NK-92 treated with Interleukin-12 subunit alpha and Interleukin-12 subunit beta, amount 100 ng/mL, for 24 hours (cell line): ENCODE measurements around the gene PIK3CD.

Source experiments
- DNase-seq: peaks from one replicate; lab custom pipeline; 2025; lab: John Stamatoyannopoulos, UW

The PIK3CD gene

DNA sequence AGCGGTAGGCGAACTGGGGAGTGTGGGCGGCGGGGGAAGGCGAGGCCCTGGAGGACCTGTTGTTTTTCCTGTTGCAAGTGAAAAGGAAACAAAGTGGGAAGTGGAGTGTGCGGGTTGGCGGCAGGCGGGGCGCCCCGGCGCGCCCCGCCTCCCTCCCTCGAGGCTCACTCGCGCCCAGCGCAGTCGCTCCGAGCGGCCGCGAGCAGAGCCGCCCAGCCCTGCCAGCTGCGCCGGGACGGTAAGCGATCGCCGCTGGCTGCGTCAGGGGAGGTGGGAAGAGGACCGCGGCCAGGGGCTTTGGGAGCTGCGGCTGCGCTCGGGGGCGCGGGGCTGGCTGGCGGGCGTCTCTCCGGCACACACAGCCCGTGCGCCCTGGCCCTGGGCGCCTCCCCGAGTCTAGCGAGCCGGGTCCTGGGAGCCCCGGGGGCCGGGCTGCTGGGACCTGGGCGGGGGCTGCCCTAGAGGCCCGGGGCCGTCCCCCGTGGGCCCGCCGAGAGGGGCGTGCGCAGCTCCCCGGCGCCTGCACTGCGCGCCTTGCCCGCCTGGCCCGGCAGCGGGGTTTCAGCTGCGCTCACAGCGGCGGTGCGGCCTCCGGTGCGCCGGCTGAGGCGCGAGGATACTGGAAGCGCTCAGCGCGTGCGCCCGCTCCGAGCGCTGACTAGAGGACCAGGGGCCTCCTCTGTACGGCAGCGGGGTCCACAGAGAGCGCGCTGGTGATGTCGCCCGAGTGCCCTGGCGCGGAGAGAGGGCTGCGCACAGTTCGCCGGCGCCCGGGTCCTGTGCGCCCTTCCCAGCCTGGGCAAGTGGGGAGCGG lies at the start of gene PIK3CD:
PIK3CD (plus strand) TSS at position 167 of the 814 bp plus-strand sequence. CDS start 58,725 bp downstream, outside the sequence.
- peak; percentile 54 for DNase-seq

DNA sequence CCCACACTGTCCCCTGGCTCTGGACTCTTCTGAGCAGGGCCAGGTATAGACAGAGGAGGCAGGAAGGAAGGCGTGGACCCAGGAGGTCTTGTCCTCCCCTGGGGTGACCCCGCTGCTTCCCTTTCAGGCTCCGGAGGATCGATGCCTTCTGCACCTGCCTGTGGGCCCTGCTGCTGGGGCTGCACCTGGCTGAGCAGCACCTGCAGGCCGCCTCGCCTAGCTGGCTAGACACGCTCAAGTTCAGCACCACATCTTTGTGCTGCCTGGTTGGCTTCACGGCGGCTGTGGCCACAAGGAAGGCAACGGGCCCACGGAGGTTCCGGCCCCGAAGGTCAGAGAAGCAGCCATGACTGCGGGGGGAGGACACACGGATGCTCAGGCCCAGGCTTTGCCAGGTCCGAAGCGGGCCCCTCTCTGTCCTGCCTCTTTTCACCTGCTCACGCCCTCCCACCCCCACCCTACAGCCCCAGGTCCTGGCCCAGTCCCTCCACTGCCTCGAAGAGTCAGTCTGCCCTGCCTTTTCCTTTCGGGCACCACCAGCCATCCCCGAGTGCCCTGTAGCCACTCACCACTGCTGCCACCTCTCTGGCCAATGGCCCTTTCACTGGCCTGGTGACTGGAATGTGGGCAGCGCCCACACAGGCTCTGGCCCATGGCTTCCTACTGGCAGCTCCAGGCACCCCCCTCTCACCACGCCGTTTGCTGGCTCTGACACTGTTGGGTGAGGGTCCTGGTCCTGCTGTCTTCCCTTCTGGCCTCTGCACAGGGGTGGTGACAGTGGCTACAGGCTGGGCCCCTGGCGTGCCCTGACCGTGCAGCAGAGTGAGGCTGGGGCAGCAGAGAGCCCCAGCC lies 49.4 kb upstream of the PIK3CD start:
- no peak for DNase-seq

DNA sequence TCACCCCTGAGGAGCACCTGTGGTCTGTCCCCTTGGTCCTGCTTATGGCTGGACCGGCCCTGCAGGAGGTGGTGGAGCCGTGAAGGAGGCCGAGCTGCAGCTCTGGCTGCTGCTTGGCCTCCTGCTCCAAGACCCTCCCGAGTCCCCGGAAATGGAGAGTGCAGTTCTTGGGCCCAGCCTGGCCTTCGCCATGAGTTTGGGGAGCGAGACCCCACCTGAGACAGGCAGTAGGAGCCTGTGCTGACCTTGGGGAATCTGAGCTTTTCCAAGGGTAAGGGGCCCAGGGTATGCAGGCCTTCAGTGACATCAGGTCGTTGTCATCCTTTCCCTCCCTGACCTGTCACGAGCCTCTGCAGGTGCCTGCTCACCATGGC lies 48.8 kb upstream of the PIK3CD start:
- DNase-seq: no peak

DNA sequence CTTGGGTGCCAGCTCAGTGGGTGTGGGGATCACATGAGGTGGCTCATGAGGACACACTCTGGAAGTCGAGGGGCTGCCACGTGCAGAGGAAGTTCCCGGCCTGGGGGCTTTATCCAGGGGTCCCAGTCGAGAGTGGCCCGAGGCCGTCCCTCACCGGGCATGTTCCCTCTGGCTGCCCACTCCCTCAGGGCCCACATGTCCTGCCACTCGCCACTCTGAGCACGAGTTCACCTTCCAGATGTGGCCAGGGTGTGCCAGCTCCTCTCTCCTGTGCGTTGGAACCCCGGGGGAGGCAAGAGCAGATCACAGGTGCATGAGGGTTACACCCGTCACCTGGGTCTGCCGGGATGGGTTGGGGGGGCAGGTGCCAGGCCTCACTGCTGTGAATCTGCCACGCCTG lies 48.2 kb upstream of the PIK3CD start:
- DNase-seq: no peak

DNA sequence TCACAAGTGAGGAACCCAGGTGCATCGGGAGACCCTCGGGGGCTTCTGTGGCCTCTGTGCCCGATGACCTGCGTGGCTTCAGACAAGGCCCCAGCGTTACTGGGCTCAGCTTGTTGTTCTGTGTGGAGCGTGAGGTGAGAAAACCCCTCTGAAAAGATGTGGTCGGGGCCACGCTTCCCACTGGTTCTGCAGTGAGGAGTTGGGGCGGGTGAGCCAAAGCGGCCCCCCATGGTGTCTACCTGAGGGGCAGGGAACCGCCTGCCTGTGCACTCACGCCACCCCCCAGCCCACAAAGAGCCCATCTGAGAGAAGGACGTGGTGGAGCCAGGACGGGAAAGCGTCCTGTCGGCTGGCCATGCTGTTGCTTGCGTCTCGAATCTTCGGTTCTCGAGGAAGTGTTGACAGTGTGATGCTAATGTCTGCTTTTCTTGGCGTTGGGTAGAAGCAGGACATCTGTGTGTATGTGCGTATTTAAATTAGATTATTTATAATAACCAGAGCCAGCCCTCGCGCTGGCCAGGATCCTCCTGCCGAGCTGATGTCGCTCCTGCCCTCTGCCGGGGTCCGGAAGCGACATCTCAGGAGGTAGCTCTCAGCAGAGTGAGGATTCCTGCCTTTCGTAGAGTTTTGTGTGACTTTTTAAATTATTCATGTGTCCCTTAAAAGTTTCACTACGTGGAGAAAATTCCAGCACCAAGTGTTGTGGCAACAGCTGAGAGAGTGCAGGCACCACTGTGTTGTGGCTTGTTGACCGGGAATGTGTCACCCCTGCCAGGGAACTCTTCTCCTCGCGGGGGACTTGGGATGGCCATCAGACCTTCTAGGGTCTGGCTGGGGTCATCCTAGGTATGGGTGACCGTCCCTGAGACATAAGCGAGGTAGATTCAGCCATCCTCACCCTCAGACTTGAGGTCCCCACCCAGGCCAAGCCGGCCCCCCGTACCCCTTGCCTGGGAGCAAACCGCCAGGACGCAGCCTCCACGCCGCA lies 47.5 kb upstream of the PIK3CD start:
- no peak for DNase-seq

DNA sequence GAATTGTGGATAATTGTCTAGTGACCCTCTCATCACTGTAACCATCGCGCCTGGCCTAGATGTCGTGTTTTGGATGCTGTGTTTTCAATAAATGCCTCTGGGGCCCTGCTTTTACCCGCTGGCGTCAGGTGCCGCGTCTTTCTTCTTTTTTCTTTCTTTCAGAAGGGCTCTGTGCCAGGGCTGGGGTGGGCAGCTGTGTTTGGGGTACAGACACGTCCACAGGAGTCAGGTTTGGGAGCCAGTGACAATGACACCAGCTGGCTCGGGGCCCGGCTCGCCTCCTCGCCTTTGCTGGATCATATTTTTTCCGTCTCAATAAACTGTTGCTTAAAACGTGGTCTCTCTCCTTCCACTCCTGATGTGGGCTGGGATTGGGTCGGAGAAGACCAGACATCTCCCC lies 46.7 kb upstream of the PIK3CD start:
- no peak for DNase-seq

DNA sequence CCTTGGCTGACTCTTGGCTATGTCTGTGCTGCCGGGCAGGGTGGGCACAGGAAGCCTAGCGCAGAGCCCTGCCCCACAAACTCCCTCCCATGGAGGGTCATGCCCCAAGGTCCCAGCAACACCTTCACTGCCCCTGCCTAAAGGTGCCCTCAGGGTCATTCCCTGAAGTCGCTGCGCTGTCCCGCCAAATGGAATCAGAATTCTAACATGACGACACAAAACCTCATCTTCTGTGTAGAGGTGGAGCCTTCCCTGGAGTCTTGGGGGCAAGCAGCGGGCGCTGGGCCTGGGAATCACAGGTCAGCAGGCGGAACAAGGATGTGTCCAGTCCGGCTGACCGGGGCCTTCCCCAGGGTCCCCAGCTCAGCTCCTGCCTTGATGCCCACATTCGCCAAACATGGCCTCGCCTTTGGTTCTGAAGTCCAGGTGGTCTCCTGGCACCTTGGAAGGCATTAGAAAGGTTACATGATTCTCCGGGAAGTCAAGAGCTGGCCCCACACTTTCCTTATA lies 45.5 kb upstream of the PIK3CD start:
- no peak for DNase-seq

DNA sequence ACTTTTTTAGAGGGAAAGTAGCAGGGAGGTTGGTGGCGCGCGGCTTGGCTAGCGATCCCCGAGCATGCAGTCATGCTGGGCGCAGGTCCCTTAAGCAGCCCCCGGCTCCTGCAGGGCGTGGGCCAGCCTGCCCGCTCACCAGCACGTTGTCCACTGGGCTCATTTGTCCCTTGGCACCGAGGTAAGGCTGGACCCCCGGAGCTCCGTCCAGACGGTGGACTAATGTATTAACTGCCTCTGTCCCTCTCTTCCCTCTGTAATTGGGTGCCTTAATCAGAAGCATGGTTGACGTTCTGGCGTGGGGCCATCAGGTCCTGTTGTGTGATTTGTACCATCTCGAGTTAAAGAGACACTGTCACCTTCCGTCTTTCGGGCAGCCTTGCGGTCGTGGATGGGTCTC lies 45.1 kb upstream of the PIK3CD start:
- no peak for DNase-seq

DNA sequence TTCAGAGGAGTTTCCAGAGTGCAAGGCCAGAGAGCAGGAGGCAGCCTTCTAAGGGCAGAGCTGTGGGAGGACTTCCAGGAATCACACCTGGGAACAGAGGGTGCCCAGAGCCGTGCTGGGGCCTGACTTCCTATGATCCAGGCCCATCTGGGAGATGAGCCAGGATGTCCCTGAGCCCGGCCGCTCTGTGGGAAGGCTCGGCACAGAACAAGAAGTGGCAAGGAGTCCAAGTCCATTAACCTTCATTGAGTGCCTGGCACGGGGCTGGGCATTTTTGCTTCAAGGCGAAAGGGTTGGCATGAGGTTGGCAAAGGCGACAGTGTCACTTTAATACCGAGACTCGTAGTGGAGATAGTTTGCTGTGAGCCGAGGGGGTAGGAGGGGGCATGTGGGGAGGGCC lies 44.6 kb upstream of the PIK3CD start:
- no peak for DNase-seq

DNA sequence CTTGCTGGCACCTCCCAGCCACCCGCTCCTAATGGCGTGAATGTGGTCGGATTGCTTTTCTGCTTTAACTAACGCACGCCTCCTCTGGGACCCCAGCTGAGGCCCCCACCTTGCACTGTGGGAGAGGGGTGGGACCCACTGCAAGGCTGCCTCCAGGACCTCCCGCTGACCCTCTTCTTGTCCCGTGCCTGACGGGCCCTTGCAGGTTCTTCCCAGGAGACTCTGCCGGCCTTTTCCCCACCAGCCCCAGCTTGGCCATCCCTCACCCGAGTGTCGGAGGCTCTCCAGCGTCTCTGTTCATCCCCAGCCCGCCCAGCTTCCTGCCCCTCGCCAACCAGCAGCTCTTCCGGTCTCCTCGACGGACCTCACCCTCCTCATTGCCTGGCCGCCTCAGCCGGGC lies 44.2 kb upstream of the PIK3CD start:
- DNase-seq: no peak

DNA sequence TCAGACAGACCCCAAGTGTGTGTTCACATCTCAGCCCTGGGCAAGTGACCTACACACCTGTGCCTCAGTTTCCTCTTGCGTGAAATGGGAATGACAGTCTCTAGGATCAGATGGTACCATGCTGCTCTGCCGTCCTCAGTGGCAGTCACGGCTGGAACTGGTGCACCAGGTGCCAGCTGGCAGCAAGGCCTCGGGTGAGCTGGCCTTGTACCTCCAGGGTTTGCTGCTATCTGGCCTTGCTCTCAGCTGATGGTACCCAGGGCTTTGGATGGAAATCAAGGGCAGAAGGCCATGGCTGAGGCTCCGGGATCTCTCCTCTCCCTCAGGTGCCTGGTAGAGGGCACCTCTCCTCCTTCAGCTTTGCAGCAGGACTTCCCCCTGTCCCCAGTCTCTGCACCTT lies 41.5 kb upstream of the PIK3CD start:
- DNase-seq: no peak

DNA sequence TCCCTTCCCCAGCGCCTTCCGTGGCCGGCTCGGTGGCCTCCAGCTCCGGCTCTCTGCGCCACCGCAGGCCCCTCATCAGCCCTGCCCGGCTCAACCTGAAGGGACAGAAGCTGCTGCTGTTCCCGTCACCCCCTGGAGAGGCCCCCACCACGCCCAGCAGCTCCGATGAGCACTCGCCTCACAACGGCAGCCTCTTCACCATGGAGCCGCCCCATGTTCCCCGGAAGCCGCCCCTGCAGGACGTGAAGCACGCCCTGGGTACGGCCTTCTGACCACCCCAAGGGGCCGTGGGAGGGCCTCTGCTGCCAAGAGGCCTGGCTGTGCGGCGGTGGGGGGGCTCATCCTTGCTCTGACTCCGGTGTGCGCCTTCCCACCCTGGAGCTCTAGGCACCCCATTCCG lies 41.0 kb upstream of the PIK3CD start:
- no peak for DNase-seq

DNA sequence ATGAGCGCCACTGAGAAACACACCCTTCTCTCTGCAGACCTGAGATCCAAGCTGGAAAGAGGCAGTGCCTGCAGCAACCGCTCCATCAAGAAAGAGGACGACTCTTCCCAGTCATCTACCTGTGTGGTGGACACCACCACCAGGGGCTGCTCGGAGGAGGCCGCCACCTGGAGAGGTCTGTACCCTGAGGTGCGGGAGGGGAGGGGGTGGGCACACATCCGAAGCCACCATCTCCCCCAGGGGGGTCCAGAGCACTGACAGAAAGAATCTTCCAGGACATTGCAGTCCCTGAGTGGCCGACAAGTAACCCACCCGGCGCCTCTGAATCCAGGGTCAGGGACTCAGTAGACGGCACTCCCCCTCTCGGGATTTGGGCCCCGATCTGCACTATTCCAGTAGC lies 39.8 kb upstream of the PIK3CD start:
- DNase-seq: no peak

DNA sequence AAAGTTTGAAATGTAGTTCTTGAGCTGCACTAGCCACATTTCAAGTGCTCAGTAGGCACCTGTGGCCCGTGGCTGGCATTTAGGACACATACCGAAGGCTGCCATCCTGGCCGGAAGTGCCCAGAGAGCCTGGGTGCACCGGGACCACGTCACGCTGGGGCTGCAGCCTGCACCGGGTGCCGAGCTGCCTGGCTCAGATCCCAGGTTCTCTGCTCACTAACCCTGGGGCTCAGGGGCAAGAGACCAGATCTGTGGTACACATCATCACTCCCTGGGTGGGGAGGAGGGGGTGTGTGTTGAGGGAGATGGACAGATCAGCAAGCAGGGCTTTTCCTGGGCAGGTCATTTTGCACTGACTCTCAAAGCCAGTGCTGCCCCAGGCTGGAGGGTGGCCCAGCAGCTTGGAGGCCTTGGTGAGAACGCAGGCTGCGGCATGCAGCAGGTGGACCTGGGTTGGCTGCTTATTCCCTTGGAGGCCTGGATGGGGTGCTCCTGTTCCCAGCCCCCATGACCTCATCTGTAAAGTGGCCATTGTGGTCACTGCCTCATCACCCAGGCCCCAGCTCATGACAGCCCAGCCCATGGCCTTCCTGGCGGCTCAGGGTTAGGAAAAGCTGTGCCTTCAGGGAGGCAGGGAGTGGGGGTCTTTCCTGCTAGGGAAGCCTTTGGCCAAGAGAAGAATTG lies 39.2 kb upstream of the PIK3CD start:
- no peak for DNase-seq

DNA sequence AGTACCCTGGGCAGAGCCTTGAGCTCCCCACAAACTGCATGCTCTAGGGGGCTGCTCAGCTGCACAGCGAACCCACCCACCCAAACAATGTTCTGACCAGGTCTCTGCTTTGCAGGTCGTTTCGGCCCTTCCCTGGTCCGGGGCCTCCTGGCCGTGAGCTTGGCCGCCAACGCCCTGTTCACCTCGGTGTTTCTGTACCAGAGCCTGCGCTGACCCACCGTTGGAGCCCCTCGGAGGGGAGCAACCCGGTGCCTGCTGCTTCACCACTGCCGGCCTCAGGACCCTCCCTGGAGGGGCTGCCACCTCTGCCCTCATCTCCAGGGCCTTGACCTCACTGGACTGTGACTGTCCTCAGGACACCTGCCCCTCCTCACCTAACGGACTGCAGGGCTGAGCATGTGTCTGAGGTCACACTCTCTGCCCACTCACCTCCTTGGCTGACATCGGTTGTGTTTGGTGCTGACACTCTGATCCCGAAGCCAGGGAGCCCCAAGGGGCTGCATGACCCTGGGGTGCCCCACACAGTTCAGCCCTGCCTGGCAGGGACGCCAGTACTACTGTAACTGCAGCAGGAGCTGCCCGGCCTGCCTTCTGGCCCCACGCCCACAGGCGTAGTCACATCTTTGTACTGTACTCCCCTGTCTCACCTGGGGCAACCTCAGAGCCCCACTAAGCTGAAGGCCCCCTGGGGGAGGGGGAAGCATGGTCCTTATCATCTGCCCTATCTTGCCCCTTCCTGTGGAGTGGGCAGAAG lies 38.5 kb upstream of the PIK3CD start:
- DNase-seq: no peak

DNA sequence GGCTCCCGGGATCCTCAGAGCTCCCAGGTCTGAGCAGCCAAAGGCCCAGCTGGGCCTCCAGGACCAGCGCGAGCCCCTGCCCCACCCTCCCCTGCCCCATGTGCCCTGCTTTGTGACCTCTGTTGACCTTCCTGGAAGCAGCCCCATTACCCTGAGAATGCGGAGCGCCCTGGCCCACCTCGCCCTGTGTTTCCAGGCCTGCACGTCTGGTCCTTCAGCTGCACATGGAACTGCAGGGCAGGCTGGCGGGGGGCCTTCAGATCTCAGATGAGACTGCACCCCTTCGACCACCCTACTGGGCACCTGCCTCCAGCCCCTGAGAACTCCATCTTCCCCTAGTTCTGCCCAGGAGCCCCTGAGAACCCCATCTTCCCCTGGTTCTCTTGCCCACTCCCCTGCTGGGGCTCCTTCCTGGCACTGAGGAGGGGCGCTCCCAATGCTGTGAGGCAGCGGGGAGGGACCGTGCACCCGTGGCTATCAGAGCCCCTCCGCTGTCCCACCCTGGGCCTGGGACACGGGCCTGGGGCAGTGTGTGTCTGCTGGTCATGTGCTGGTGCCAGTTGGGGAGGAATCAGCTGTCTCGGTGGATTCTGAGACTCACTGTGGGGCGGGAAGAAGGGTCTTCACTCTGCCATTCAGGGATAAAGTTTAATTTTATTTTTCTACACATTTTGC lies 37.8 kb upstream of the PIK3CD start:
- no peak for DNase-seq

DNA sequence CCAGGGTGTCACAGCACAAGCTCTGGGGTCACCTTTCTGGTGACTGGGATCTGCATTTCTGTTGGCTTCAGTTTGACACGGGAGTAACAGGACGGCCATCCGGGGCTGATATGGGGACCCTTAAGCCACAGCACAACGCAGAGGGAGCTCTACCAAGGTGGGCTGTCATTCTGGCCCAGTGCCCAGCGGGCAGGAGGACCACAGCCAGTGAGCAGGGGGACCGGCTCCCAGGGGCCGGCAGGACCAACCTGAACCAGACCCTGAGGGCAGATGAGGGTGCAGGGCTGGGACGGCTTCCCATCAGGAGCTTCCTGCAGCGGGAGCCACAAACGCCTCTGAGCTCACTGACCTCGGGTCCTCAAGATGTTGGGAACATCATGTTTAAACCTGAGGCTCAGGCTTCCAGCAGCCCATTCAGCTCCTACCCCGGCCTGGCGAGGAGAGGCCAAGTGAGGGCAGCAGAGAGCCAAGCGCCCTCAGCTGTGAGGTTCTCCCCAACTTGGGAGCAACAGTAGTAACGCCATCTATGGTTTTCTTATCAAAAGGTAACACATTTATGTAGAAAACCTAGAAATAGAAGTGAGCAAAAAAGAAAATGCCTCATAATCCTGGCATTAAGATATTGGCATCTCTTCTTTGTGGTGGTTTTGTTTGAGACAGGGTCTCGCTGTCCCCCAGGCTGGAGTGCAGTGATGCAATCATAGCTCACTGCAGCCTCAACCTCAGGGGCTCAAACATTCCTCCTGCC lies 36.0 kb upstream of the PIK3CD start:
- DNase-seq: peak; percentile 13

DNA sequence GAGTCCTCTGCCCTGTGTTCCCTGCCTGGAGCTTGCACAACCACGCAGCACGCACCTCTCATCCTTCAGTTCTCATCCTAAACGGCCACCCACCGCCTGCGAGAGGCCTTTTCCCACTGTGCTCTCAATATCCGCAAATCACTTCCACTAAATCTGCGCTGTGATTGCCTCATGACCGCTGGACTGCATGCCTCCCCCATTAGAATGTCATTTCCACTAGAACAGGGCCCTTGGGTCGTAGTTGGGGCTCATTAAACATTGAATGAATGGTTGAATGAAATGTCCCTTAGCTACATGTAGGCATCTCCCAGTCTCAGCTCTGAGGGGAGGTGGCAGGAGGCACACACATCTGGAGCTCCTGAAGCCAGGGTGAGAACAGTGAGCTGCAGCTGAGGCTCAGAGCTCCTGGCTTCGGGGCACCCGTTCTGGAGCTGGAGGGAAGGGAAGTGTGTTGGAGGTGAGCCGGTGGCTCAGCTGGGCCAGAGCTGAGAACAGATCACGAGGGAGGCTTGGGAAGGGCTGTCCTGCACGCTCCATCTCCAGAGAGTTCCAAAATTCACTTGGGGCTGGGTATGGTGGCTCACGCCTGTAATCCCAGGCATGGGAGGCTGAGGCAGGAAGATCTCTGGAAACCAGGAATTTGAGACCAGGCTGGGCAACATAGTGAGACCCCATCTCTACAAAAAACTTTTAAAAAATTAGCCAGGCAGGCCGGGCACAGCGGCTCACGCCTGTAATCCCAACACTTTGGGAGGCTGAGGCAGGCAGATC lies 32.4 kb upstream of the PIK3CD start:
- DNase-seq: no peak
